Activated CD8-positive, alpha-beta memory T cell treated with anti-CD3 and anti-CD28 coated beads, Interleukin-2, amount 50 U/mL, for 48 hours (primary cell): Measurements from ENCODE around the gene PIGM.

ENCODE experiments used
- DNase-seq: peaks from one replicate; pipeline ENCODE4 v3.0.0-alpha.2; 2020

Gene PIGM

GRCh38 chr1:160031365-160032164, at the start of gene PIGM:
Gene PIGM, minus strand, starts transcription at chr1:160031990. Its CDS starts 251 bp downstream, at chr1:160031739.
- peak; percentile 95 for DNase-seq

- DNase-seq = no peak
These were observed 49.6 kb upstream of the PIGM start, which contains the start of gene KCNJ9 for GRCh38 chr1:160081261-160081936. Gene KCNJ9, plus strand, starts transcription at chr1:160081538. Its CDS starts 2,493 bp downstream, at chr1:160084031.

GRCh38 chr1:160080381-160081100, 48.8 kb upstream of the PIGM start:
- no peak for DNase-seq

- no peak for DNase-seq
These were observed 47.7 kb upstream of the PIGM start for GRCh38 chr1:160079448-160079847.

GRCh38 chr1:160078512-160079195, 46.9 kb upstream of the PIGM start:
- DNase-seq = peak; percentile 86

GRCh38 chr1:160077486-160077885, 45.7 kb upstream of the PIGM start:
- no peak for DNase-seq

- no peak for DNase-seq
These were observed 44.5 kb upstream of the PIGM start for GRCh38 chr1:160076295-160076694.

GRCh38 chr1:160075836-160076235, 44.0 kb upstream of the PIGM start:
- DNase-seq = no peak

- DNase-seq = no peak
These were observed 43.1 kb upstream of the PIGM start for GRCh38 chr1:160074865-160075264.

GRCh38 chr1:160071289-160071688, 39.5 kb upstream of the PIGM start:
- no peak for DNase-seq

GRCh38 chr1:160070243-160071163, 38.7 kb upstream of the PIGM start:
- peak; percentile 83 for DNase-seq

- DNase-seq = no peak
These were observed 37.9 kb upstream of the PIGM start, which contains the start of gene KCNJ10 for GRCh38 chr1:160069460-160070231. Gene KCNJ10, minus strand, starts transcription at chr1:160070160. Its CDS starts 27,628 bp downstream, at chr1:160042532.

- DNase-seq = no peak
These were observed 36.4 kb upstream of the PIGM start for GRCh38 chr1:160068225-160068624.

GRCh38 chr1:160066829-160067745, 35.3 kb upstream of the PIGM start:
- no peak for DNase-seq

- no peak for DNase-seq
These were observed 33.0 kb upstream of the PIGM start for GRCh38 chr1:160064746-160065145.

GRCh38 chr1:160064164-160064563, 32.4 kb upstream of the PIGM start:
- DNase-seq = no peak

GRCh38 chr1:160063176-160063575, 31.4 kb upstream of the PIGM start:
- DNase-seq = no peak

GRCh38 chr1:160062230-160062532, 30.4 kb upstream of the PIGM start:
- DNase-seq = no peak

- no peak for DNase-seq
These were observed 29.8 kb upstream of the PIGM start for GRCh38 chr1:160061369-160062229.
